Measurements from ENCODE around the gene UTS2R. TPM values are rescaled to one million over a fixed set of nuclear protein-coding genes. Genes with fewer than 3 reads are reported as not detected.
A peak's percentile ranks its signal among the peaks of the same experiment; 100 is the strongest.

UTS2R gene
- total RNA-seq, 1 donor from 2014 or later, result 7.2 TPM

- Mint-ChIP-seq H3K9me3 (ENCODE audit: unreplicated experiment) (peaks cover 1% of the 10 kb centered on the region), H3K27ac (ENCODE audit: unreplicated experiment) (no peak overlapping the region), H3K4me3 (ENCODE audit: unreplicated experiment) (no peak overlapping the region), H3K36me3 (ENCODE audit: unreplicated experiment) (no peaks in the 10 kb centered on the region), H3K27me3 (ENCODE audit: unreplicated experiment) (peaks cover 3% of the 10 kb centered on the region), H3K4me1 (ENCODE audit: low read depth, unreplicated experiment) (peaks cover 6% of the 10 kb centered on the region)
- no peak for DNase-seq
- TF ChIP-seq CTCF (IDR thresholded peaks at IDR 0.05; ENCODE audit: partially characterized antibody, unreplicated experiment), result no peak
Measured at GRCh38 chr17:82365606-82366295, 5.8 kb upstream of the UTS2R start.

DNA sequence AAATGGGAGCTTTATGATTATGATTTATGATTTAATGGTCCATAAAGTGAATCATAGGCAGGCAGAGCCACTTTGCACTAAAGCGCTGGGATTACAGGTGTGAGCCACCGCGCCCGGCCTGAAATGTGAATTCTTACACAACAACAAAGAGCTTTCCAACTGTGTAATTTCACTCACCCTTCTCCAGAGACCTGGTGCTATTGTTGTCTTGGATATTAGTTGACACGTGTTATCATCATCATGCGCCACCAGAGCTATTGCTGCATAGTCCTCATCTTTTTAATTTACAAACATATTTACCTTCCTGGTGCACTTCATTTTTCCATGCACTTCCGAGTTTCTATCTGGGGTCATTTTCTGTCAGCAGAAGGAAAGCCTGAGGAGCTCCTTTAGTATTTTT is 4.8 kb upstream of the UTS2R start:
- Mint-ChIP-seq H3K4me1 (ENCODE audit: low read depth, unreplicated experiment) (peaks cover 8% of the 10 kb centered on the region), H3K36me3 (ENCODE audit: unreplicated experiment) (no peaks in the 10 kb centered on the region), H3K9me3 (ENCODE audit: unreplicated experiment) (peaks cover 1% of the 10 kb centered on the region), H3K27ac (ENCODE audit: unreplicated experiment) (no peak overlapping the region), H3K4me3 (ENCODE audit: unreplicated experiment) (no peak overlapping the region), H3K27me3 (ENCODE audit: unreplicated experiment) (peaks cover 3% of the 10 kb centered on the region)
- no peak for TF ChIP-seq CTCF (IDR thresholded peaks at IDR 0.05; ENCODE audit: partially characterized antibody, unreplicated experiment)
- no peak for DNase-seq

GRCh38 chr17:82367724-82368524 is 3.6 kb upstream of the UTS2R start:
- H3K27me3 Mint-ChIP-seq (ENCODE audit: unreplicated experiment), result peaks cover 9% of the 10 kb centered on the region
- TF ChIP-seq CTCF (IDR thresholded peaks at IDR 0.05; ENCODE audit: partially characterized antibody, unreplicated experiment), result no peak
- peak overlapping the region; percentile 36 for H3K27ac Mint-ChIP-seq (ENCODE audit: unreplicated experiment)
- peak; percentile 43 for DNase-seq
- H3K4me1 Mint-ChIP-seq (ENCODE audit: low read depth, unreplicated experiment), result peaks cover 8% of the 10 kb centered on the region
- H3K36me3 Mint-ChIP-seq (ENCODE audit: unreplicated experiment), result no peaks in the 10 kb centered on the region
- H3K9me3 Mint-ChIP-seq (ENCODE audit: unreplicated experiment), result peaks cover 3% of the 10 kb centered on the region
- H3K4me3 Mint-ChIP-seq (ENCODE audit: unreplicated experiment), result peak overlapping the region; percentile 51

- H3K27ac Mint-ChIP-seq (ENCODE audit: unreplicated experiment), result no peak overlapping the region
- H3K36me3 Mint-ChIP-seq (ENCODE audit: unreplicated experiment), result no peaks in the 10 kb centered on the region
- H3K4me1 Mint-ChIP-seq (ENCODE audit: low read depth, unreplicated experiment), result peaks cover 11% of the 10 kb centered on the region
- no peak overlapping the region for H3K4me3 Mint-ChIP-seq (ENCODE audit: unreplicated experiment)
- TF ChIP-seq CTCF (IDR thresholded peaks at IDR 0.05; ENCODE audit: partially characterized antibody, unreplicated experiment), result no peak
- peaks cover 3% of the 10 kb centered on the region for H3K9me3 Mint-ChIP-seq (ENCODE audit: unreplicated experiment)
- peaks cover 10% of the 10 kb centered on the region for H3K27me3 Mint-ChIP-seq (ENCODE audit: unreplicated experiment)
- DNase-seq, result no peak
Measured at GRCh38 chr17:82369211-82369610, 2.4 kb upstream of the UTS2R start.

Measured in glutamatergic neuron (in vitro differentiated cells).